WTC11 (cell line): ENCODE results near the gene UMOD. TPM values are rescaled to one million over a fixed set of nuclear protein-coding genes. Genes with fewer than 3 reads are reported as not detected.
A peak's percentile ranks its signal among the peaks of the same experiment; 100 is the strongest.

ENCODE experiments used
- ATAC-seq: fragments of 200-7000 bp; cut with Tn5 transposase; 2 replicates; pipeline ENCODE4 v1.10.0; 2021; ENCODE audit warnings: mild to moderate bottlenecking, moderate library complexity
- CTCF ChIA-PET: fragments of 300-600 bp; sonication (Branson Sonifier 250); formaldehyde crosslinking; loops from one replicate; lab custom pipeline; 2021; ENCODE audit warnings: antibody characterized with exemption; lab: Charles Lee
- POLR2A ChIA-PET: fragments of 350-600 bp; sonication (Branson Sonifier 250); formaldehyde crosslinking; loops from one replicate; lab custom pipeline; 2021; ENCODE audit warnings: antibody characterized with exemption; lab: Charles Lee
- DNase-seq: peaks from one replicate; pipeline ENCODE4 v3.0.0; 2021; ENCODE audit warnings: low spot score
- H3K27ac Mint-ChIP-seq: 2 replicates; pipeline ENCODE4 v1.8.0; 2021; ENCODE audit warnings: mixed read lengths
- H3K27me3 Mint-ChIP-seq: 2 replicates; pipeline ENCODE4 v1.8.0; 2021; ENCODE audit warnings: low read depth, mild to moderate bottlenecking, moderate library complexity, mixed read lengths
- H3K36me3 Mint-ChIP-seq: 2 replicates; pipeline ENCODE4 v1.8.0; 2021; ENCODE audit warnings: mixed read lengths
- H3K4me1 Mint-ChIP-seq: 2 replicates; pipeline ENCODE4 v1.8.0; 2022; ENCODE audit warnings: mixed read lengths
- H3K4me3 Mint-ChIP-seq: 2 replicates; pipeline ENCODE4 v1.8.0; 2021; ENCODE audit warnings: mild to moderate bottlenecking, moderate library complexity, mixed read lengths
- H3K9me3 Mint-ChIP-seq: 2 replicates; pipeline ENCODE4 v1.8.0; 2021; ENCODE audit warnings: mixed read lengths
- ATF1 ChIP-seq: sonication (generic); formaldehyde crosslinking; IDR thresholded peaks from 2 replicates; pipeline ENCODE4 v1.8.1; 2023; ENCODE audit warnings: mild to moderate bottlenecking, moderate library complexity, missing genetic modification reagents
- CREB1 ChIP-seq: sonication (generic); formaldehyde crosslinking; IDR thresholded peaks from 2 replicates; pipeline ENCODE4 v1.8.0; 2023; ENCODE audit warnings: mild to moderate bottlenecking, missing genetic modification reagents
- ETV6 ChIP-seq: sonication (generic); formaldehyde crosslinking; IDR thresholded peaks from 2 replicates; pipeline ENCODE4 v1.8.1; 2022; ENCODE audit warnings: mild to moderate bottlenecking, missing genetic modification reagents
- JAZF1 ChIP-seq: fragments of 250-450 bp; sonication (Bioruptor Pico); IDR thresholded peaks from 2 replicates; pipeline ENCODE4 v1.9.0; 2021; ENCODE audit warnings: moderate library complexity, mild to moderate bottlenecking, inconsistent platforms
- JUN ChIP-seq: sonication (generic); formaldehyde crosslinking; IDR thresholded peaks from 2 replicates; pipeline ENCODE4 v1.8.0; 2023; ENCODE audit warnings: mild to moderate bottlenecking, missing genetic modification reagents
- NFE2L1 ChIP-seq: sonication (generic); formaldehyde crosslinking; IDR thresholded peaks from 2 replicates; pipeline ENCODE4 v1.8.1; 2023; ENCODE audit warnings: missing genetic modification reagents
- NR2C2 ChIP-seq: sonication (generic); formaldehyde crosslinking; IDR thresholded peaks from 2 replicates; pipeline ENCODE4 v1.8.0; 2022; ENCODE audit warnings: mild to moderate bottlenecking, missing genetic modification reagents
- SMAD3 ChIP-seq: sonication (generic); formaldehyde crosslinking; IDR thresholded peaks from 2 replicates; pipeline ENCODE4 v1.8.0; 2022; ENCODE audit warnings: missing genetic modification reagents, mild to moderate bottlenecking, borderline replicate concordance
- ZNF121 ChIP-seq: sonication (generic); formaldehyde crosslinking; IDR thresholded peaks from 2 replicates; pipeline ENCODE4 v1.8.0; 2023; ENCODE audit warnings: missing genetic modification reagents
- ZNF232 ChIP-seq: sonication (generic); formaldehyde crosslinking; IDR thresholded peaks from 2 replicates; pipeline ENCODE4 v1.8.0; 2022; ENCODE audit warnings: mild to moderate bottlenecking, missing genetic modification reagents
- ZNF396 ChIP-seq: fragments of 250-450 bp; sonication (Bioruptor Pico); IDR thresholded peaks from 2 replicates; pipeline ENCODE4 v1.8.0; 2021; ENCODE audit warnings: mild to moderate bottlenecking, moderate library complexity, borderline replicate concordance
- total RNA-seq: library from RNA; stranded (reverse); gene quantifications from 3 replicates; pipeline ENCODE4 v1.2.3, GENCODE V29; 2021
- TF ChIP-seq, protein P1 (sequence below): sonication (generic); formaldehyde crosslinking; IDR thresholded peaks from 2 replicates; pipeline ENCODE4 v1.8.1; 2022; ENCODE audit warnings: missing genetic modification reagents, borderline replicate concordance
- TF ChIP-seq, protein P2 (sequence below): sonication (generic); formaldehyde crosslinking; IDR thresholded peaks from 2 replicates; pipeline ENCODE4 v1.8.0; 2023; ENCODE audit warnings: missing genetic modification reagents, mild to moderate bottlenecking, borderline replicate concordance
- TF ChIP-seq, protein P3 (sequence below): sonication (generic); formaldehyde crosslinking; IDR thresholded peaks from 2 replicates; pipeline ENCODE4 v1.8.0; 2023; ENCODE audit warnings: mild to moderate bottlenecking, missing genetic modification reagents
- TF ChIP-seq, protein P4 (sequence below): sonication (generic); formaldehyde crosslinking; IDR thresholded peaks from 2 replicates; pipeline ENCODE4 v1.8.1; 2022; ENCODE audit warnings: mild to moderate bottlenecking, missing genetic modification reagents, moderate library complexity, borderline replicate concordance
- TF ChIP-seq, protein P5 (sequence below): sonication (generic); formaldehyde crosslinking; IDR thresholded peaks from 2 replicates; pipeline ENCODE4 v1.8.1; 2023; ENCODE audit warnings: mild to moderate bottlenecking, missing genetic modification reagents
- TF ChIP-seq, protein P6 (sequence below): sonication (generic); formaldehyde crosslinking; IDR thresholded peaks from 2 replicates; pipeline ENCODE4 v1.8.0; 2022; ENCODE audit warnings: mild to moderate bottlenecking, missing genetic modification reagents

The UMOD gene
- total RNA-seq, 1 experiment from 2014 or later, result not detected

DNA sequence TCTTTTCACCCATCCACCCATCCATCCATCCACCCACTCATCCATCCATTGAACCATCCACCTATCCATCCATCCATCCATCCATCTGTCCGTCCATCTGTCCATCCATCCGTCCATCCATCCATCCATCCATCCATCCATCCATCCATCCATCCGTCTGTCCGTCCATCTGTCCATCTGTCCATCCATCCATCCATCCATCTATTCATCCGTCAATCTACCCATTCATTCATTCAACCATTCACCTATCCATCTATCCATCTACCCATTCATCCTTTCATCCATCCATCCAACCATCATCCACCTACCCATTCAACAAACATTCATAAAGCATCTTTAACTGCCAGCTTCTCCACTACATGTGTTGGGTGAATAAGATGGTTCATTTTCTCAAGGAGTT, 54.1 kb downstream of the UMOD start (continued):
- TF ChIP-seq, protein P1, sequence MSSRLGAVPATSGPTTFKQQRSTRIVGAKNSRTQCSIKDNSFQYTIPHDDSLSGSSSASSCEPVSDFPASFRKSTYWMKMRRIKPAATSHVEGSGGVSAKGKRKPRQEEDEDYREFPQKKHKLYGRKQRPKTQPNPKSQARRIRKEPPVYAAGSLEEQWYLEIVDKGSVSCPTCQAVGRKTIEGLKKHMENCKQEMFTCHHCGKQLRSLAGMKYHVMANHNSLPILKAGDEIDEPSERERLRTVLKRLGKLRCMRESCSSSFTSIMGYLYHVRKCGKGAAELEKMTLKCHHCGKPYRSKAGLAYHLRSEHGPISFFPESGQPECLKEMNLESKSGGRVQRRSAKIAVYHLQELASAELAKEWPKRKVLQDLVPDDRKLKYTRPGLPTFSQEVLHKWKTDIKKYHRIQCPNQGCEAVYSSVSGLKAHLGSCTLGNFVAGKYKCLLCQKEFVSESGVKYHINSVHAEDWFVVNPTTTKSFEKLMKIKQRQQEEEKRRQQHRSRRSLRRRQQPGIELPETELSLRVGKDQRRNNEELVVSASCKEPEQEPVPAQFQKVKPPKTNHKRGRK, result no peak
- TF ChIP-seq, protein P2, sequence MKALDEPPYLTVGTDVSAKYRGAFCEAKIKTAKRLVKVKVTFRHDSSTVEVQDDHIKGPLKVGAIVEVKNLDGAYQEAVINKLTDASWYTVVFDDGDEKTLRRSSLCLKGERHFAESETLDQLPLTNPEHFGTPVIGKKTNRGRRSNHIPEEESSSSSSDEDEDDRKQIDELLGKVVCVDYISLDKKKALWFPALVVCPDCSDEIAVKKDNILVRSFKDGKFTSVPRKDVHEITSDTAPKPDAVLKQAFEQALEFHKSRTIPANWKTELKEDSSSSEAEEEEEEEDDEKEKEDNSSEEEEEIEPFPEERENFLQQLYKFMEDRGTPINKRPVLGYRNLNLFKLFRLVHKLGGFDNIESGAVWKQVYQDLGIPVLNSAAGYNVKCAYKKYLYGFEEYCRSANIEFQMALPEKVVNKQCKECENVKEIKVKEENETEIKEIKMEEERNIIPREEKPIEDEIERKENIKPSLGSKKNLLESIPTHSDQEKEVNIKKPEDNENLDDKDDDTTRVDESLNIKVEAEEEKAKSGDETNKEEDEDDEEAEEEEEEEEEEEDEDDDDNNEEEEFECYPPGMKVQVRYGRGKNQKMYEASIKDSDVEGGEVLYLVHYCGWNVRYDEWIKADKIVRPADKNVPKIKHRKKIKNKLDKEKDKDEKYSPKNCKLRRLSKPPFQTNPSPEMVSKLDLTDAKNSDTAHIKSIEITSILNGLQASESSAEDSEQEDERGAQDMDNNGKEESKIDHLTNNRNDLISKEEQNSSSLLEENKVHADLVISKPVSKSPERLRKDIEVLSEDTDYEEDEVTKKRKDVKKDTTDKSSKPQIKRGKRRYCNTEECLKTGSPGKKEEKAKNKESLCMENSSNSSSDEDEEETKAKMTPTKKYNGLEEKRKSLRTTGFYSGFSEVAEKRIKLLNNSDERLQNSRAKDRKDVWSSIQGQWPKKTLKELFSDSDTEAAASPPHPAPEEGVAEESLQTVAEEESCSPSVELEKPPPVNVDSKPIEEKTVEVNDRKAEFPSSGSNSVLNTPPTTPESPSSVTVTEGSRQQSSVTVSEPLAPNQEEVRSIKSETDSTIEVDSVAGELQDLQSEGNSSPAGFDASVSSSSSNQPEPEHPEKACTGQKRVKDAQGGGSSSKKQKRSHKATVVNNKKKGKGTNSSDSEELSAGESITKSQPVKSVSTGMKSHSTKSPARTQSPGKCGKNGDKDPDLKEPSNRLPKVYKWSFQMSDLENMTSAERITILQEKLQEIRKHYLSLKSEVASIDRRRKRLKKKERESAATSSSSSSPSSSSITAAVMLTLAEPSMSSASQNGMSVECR (CRISPR knock-in tag), result no peak
- TF ChIP-seq NR2C2, result no peak
- TF ChIP-seq CREB1 (CRISPR knock-in tag), result no peak
- TF ChIP-seq SMAD3 (CRISPR knock-in tag), result no peak

DNA sequence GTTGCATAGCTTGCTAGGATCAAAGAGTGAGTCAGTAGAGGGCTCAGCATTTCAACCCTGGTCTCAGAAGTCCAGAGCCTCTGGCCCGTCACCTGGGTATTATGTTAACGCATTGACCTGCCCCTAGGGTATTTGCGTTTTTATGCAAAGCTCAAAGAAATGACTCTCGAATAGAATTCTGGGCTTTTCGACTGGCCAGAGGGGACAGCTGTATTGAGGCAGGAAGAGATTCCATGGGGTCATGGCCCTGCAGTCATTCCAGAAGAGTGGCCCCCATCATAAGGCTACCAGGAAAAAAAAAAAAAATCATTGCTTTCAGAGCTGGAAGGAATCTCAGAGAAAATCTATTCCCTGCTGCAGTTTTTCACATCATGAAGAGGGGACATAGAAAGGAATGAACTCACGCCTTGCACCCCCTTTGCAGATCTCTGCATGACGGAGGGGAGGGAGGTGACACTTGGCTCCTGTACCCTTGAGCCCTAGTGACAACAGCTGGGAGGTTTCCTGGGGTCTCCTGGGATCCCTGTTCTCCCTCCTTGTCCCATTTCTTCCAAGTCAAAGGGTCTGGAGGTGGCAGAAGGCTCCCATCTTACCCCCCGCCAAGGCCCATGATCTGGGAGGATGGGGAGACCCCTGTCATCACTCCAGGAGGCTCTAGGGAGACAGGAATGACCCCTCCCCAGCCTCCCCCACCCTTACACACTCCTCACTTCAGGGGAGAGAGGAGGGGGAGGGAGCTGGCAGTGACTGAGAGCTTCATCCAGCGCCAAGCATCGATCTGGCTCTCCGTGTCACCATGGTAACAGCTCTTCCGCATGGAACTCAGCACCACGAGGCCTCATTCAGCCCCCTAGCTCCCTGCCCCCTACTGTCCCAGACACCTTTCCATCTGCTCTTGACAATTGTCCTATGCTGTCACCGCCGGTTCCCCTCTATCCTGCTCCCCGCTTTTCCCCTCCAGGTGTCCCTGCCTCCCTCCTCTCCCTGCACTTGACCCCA, 61.0 kb downstream of the UMOD start:
- H3K9me3 Mint-ChIP-seq, result no peaks in the 10 kb centered on the region
- H3K27me3 Mint-ChIP-seq, result peaks cover 2% of the 10 kb centered on the region
- peaks cover 33% of the 10 kb centered on the region for H3K4me1 Mint-ChIP-seq
- no peak overlapping the region for H3K4me3 Mint-ChIP-seq
- ATAC-seq (no peak; the same call in 1 of the 2 replicates), DNase-seq (peak; percentile 11)
- TF ChIP-seq NFE2L1 (CRISPR knock-in tag), result no peak
- no peak for TF ChIP-seq ATF1
- TF ChIP-seq ETV6 (CRISPR knock-in tag), result no peak
- no peak for TF ChIP-seq JAZF1 (CRISPR knock-in tag)
- ChIA-PET CTCF (interaction anchor here (0.9 to 3.6 kb wide), 7 partner anchors 9 to 384 kb away, joined by 3 to 29 read pairs (median 3); no protein-coding TSS in a partner anchor), POLR2A (no interaction called here)
- no peak overlapping the region for H3K27ac Mint-ChIP-seq
- no peaks in the 10 kb centered on the region for H3K36me3 Mint-ChIP-seq

DNA sequence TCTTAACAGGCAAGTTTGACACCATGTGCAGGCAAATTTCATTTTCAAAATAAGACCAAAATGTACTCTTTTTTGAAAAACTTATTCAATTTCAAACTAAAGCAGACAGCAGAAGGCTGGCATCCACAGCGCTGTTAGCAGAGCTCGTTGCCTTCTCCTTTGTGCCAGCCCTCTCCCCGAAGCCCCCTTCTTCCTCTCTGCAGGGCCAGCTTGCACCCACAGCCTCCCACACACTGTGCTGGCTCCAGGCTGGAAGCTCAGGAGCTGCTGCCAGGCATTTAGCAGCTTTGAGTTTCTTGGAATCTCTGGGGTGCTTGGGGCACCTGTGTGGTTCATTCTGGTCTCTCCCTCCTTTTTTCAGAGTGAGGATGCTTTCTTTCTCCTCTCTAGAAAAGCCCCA, 62.9 kb downstream of the UMOD start:
- Mint-ChIP-seq H3K27ac (no peak overlapping the region), H3K4me3 (no peak overlapping the region), H3K36me3 (no peaks in the 10 kb centered on the region), H3K9me3 (peaks cover 1% of the 10 kb centered on the region), H3K27me3 (peaks cover 2% of the 10 kb centered on the region), H3K4me1 (peaks cover 38% of the 10 kb centered on the region)
- ChIA-PET POLR2A (no interaction called here), CTCF (interaction anchor here (0.6 to 1.3 kb wide), 6 partner anchors 11 to 382 kb away, joined by 3 to 8 read pairs (median 4); no protein-coding TSS in a partner anchor)
- no peak for DNase-seq
- no peak for ATAC-seq
- TF ChIP-seq, protein P3, sequence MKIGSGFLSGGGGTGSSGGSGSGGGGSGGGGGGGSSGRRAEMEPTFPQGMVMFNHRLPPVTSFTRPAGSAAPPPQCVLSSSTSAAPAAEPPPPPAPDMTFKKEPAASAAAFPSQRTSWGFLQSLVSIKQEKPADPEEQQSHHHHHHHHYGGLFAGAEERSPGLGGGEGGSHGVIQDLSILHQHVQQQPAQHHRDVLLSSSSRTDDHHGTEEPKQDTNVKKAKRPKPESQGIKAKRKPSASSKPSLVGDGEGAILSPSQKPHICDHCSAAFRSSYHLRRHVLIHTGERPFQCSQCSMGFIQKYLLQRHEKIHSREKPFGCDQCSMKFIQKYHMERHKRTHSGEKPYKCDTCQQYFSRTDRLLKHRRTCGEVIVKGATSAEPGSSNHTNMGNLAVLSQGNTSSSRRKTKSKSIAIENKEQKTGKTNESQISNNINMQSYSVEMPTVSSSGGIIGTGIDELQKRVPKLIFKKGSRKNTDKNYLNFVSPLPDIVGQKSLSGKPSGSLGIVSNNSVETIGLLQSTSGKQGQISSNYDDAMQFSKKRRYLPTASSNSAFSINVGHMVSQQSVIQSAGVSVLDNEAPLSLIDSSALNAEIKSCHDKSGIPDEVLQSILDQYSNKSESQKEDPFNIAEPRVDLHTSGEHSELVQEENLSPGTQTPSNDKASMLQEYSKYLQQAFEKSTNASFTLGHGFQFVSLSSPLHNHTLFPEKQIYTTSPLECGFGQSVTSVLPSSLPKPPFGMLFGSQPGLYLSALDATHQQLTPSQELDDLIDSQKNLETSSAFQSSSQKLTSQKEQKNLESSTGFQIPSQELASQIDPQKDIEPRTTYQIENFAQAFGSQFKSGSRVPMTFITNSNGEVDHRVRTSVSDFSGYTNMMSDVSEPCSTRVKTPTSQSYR (CRISPR knock-in tag), result no peak
- TF ChIP-seq, protein P4, sequence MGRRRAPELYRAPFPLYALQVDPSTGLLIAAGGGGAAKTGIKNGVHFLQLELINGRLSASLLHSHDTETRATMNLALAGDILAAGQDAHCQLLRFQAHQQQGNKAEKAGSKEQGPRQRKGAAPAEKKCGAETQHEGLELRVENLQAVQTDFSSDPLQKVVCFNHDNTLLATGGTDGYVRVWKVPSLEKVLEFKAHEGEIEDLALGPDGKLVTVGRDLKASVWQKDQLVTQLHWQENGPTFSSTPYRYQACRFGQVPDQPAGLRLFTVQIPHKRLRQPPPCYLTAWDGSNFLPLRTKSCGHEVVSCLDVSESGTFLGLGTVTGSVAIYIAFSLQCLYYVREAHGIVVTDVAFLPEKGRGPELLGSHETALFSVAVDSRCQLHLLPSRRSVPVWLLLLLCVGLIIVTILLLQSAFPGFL (CRISPR knock-in tag), result no peak
- TF ChIP-seq ZNF121, result no peak
- TF ChIP-seq JUN (CRISPR knock-in tag), result no peak
- no peak for TF ChIP-seq ZNF396 (CRISPR knock-in tag)
- no peak for TF ChIP-seq ZNF232 (CRISPR knock-in tag)
- TF ChIP-seq, protein P5, sequence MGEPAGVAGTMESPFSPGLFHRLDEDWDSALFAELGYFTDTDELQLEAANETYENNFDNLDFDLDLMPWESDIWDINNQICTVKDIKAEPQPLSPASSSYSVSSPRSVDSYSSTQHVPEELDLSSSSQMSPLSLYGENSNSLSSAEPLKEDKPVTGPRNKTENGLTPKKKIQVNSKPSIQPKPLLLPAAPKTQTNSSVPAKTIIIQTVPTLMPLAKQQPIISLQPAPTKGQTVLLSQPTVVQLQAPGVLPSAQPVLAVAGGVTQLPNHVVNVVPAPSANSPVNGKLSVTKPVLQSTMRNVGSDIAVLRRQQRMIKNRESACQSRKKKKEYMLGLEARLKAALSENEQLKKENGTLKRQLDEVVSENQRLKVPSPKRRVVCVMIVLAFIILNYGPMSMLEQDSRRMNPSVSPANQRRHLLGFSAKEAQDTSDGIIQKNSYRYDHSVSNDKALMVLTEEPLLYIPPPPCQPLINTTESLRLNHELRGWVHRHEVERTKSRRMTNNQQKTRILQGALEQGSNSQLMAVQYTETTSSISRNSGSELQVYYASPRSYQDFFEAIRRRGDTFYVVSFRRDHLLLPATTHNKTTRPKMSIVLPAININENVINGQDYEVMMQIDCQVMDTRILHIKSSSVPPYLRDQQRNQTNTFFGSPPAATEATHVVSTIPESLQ (CRISPR knock-in tag), result no peak
- TF ChIP-seq, protein P6, sequence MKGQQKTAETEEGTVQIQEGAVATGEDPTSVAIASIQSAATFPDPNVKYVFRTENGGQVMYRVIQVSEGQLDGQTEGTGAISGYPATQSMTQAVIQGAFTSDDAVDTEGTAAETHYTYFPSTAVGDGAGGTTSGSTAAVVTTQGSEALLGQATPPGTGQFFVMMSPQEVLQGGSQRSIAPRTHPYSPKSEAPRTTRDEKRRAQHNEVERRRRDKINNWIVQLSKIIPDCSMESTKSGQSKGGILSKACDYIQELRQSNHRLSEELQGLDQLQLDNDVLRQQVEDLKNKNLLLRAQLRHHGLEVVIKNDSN (CRISPR knock-in tag), result no peak
